ENCODE measurements around the gene NIN. TPM values are rescaled to one million over a fixed set of nuclear protein-coding genes. Genes with fewer than 3 reads are reported as not detected.

NIN gene, protein sequence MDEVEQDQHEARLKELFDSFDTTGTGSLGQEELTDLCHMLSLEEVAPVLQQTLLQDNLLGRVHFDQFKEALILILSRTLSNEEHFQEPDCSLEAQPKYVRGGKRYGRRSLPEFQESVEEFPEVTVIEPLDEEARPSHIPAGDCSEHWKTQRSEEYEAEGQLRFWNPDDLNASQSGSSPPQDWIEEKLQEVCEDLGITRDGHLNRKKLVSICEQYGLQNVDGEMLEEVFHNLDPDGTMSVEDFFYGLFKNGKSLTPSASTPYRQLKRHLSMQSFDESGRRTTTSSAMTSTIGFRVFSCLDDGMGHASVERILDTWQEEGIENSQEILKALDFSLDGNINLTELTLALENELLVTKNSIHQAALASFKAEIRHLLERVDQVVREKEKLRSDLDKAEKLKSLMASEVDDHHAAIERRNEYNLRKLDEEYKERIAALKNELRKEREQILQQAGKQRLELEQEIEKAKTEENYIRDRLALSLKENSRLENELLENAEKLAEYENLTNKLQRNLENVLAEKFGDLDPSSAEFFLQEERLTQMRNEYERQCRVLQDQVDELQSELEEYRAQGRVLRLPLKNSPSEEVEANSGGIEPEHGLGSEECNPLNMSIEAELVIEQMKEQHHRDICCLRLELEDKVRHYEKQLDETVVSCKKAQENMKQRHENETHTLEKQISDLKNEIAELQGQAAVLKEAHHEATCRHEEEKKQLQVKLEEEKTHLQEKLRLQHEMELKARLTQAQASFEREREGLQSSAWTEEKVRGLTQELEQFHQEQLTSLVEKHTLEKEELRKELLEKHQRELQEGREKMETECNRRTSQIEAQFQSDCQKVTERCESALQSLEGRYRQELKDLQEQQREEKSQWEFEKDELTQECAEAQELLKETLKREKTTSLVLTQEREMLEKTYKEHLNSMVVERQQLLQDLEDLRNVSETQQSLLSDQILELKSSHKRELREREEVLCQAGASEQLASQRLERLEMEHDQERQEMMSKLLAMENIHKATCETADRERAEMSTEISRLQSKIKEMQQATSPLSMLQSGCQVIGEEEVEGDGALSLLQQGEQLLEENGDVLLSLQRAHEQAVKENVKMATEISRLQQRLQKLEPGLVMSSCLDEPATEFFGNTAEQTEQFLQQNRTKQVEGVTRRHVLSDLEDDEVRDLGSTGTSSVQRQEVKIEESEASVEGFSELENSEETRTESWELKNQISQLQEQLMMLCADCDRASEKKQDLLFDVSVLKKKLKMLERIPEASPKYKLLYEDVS (N-terminal part only)
- total RNA-seq = 14.4 and 16.7 TPM in 2 replicates

DNA sequence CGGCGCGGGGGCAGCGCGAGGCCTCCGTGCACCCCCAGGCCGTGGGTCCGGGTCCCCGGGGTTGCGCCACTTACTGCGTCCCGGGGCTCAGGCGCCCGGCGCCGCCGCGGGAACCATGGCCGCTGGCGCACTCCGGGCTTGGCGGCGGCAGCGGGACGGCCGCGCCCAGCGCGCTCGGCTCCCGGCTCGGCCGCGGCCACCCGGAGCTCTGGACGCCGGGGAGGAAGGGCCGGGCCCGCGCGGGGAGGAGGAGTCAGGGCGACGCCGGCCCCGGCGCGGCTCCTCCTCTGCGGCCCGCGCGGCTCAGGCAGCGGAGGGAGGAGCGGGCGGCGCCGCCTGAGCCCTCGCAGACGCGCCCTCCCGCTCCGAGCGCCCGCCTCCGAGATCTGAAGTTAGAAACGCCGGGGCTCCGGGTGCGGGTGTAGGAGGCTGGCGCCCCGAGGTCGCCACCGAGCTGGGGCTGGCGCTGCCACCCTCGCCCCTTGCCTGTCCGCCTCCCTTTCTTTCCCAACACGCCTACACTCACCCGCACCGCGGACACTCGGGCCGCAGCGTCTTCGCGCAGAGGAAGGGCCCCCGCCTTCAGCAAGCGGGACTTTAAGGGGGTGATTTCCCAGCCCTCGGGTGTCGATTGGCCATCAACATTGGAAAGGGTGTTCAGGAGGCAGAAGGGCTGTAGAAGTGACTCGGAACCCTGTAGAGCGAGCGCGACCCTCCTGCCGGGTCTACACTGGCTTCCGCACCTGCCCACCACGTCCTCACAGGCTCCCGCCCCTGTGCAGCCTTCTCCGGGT lies at the start of gene NIN:
NIN (minus strand) TSS at position 231 of the 794 bp plus-strand sequence. CDS start 9,106 bp downstream, outside the sequence.

DNA sequence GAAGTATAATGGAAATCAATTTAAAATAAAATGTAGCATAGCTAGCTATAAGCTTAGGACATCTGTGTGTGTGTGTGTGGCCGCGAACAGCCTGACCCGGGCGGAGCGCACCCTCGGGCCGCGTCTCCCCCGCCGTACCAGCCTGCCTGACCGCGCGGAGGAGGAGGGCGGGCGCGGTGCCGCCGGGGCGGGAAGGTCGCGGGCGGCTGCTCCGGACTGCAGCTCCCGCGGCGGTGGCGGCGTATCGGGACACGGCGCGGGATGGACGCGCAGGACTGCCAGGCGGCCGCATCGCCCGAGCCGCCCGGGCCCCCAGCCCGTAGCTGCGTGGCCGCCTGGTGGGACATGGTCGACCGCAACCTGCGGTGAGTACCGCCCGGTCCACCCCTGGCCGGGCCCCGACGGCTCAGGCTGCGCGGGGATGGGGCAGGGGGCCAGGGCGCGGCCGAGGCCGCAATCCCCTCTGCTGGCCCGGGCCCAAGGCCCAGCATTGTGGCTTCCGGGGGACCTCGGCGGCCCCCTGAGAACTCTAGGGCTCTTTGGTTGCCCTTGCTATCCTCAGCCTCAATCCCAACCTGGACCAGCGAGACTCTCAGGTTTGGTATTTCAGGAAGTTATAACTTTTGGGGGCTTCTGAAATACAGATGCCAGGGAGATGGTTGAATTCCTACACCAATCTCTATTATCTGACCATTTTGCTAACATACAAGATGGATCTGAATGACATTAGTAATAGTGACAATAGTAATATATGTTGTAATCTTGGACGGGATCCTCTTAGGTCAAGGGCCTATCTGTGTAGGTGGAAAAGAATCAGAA lies 41.2 kb upstream of the NIN start, which contains the start of gene ABHD12B:
ABHD12B (plus strand) TSS at position 140 of the 819 bp plus-strand sequence; CDS start at position 262, 122 bp downstream.

Other genes with a start within 250 kb of the NIN start
- gene SAV1, start 162.9 kb downstream of the NIN start, total RNA-seq = 15.1 and 20.6 TPM in 2 replicates
- not detected in 2 replicates for gene ABHD12B, start 40.9 kb upstream of the NIN start, total RNA-seq
- 77.9 and 90.1 TPM in 2 replicates for gene PYGL, start 113.3 kb upstream of the NIN start, total RNA-seq

Measured in cardiac atrium fibroblast (primary cell).